GM18867 (cell line): ENCODE measurements around the gene RNF40.
"Not testable (repeated sequence)": the region's sequence is repeated elsewhere in the genome, so short reads cannot be mapped to it uniquely, and the experiment has no call there.

Experiments used
- ATAC-seq: cut with Tn5 transposase; IDR thresholded peaks from one replicate; pipeline ENCODE4 v1.9.1; 2021; ENCODE audit warnings: mild to moderate bottlenecking, moderate library complexity; ENCODE audit not compliant: unreplicated experiment

Gene RNF40

DNA sequence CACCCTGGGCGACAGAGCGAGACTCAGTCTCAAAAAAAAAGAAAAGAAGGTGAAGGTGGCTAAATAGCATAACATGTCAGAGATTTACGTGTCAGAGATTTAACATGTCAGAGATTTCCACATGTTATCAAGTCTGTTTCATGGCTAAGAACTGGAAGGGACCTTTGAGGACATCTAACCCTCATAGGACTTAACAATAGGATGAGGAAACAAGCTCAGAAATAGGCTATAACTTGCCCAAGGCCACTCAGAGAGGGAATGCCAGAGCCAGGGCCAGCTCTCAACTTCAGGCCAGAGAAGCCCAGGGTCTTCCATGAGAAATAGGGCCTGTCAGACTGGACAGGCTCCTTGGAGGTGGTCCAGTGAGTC is 51.7 kb downstream of the RNF40 start:
- no peak for ATAC-seq

- no peak for ATAC-seq
Measured at GRCh38 chr16:30816769-30817168, 54.6 kb downstream of the RNF40 start.

DNA sequence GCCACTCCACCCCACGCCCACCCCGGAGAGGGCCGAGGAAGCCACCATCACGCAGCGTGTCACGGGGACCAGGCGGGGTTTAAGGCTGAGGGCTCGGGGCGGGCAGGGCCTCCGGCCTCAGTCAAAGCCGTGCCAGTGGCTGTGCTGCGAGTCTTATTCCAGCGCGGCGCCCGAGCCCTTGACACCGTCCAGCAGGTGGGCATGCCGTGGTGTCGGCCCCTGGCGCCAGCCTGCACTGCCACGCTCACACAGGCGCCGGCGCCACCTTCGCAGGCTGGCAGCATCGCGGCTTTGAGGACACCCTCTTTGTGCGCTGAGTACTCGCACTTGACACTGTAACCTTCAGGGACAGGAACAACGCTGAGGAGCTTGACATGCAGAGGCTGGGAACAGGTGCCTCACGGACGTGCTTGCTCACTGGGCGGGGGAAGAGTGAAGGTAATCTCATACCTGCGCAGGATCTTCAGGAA is 58.9 kb downstream of the RNF40 start:
- ATAC-seq: no peak

- not testable (repeated sequence) for ATAC-seq
Measured at GRCh38 chr16:30821441-30821840, 59.3 kb downstream of the RNF40 start.

- ATAC-seq: no peak
Measured at GRCh38 chr16:30821891-30822290, 59.8 kb downstream of the RNF40 start.
